Sigmoid colon (tissue), 7 donors: Measurements from ENCODE around the gene ZBTB7C. TPM values are rescaled to one million over a fixed set of nuclear protein-coding genes. Genes with fewer than 3 reads are reported as not detected.

Experiments
- DNase-seq: peaks from one replicate; pipeline ENCODE4 v3.0.0-alpha.2; 2019
- H3K27ac ChIP-seq, 4 donors: fragments of 200-600 bp; sonication (generic); one replicate each; pipeline ENCODE4 v1.5.1; 2016 to 2019; ENCODE audit warnings: mild to moderate bottlenecking in 1 of 4
- H3K27me3 ChIP-seq, 3 donors: fragments of 200-600 bp; sonication (generic); one replicate each; pipeline ENCODE4 v1.5.1; 2019; ENCODE audit warnings: mild to moderate bottlenecking in 1 of 3
- H3K36me3 ChIP-seq, 4 donors: fragments of 200-600 bp; sonication (generic); one replicate each; pipeline ENCODE4 v1.5.1; 2016 to 2019
- H3K4me1 ChIP-seq, 4 donors: fragments of 200-600 bp; sonication (generic); one replicate each; pipeline ENCODE4 v1.5.1; 2017 to 2019
- H3K4me3 ChIP-seq, 4 donors: fragments of 200-600 bp; sonication (generic); one replicate each; pipeline ENCODE4 v1.5.1; 2017 to 2019; ENCODE audit warnings: mild to moderate bottlenecking in 2 of 4, moderate library complexity in 1 of 4
- H3K9me3 ChIP-seq, 4 donors: fragments of 200-600 bp in 3 of 4; sonication (generic) in 3 of 4; one replicate each; pipeline versions ENCODE4 v1.5.1 to v1.6.1; 2013 to 2019
- EP300 ChIP-seq, 4 donors: sonication (generic); formaldehyde crosslinking; IDR thresholded peaks; one replicate each; pipeline ENCODE4 v1.6.1; 2017; ENCODE audit warnings: antibody characterized with exemption in 4 of 4
- POLR2A ChIP-seq, 2 donors: fragments of 450-650 bp; IDR thresholded peaks; one replicate each; pipeline ENCODE4 v1.6.1; 2016; ENCODE audit warnings: antibody characterized with exemption in 2 of 2, mild to moderate bottlenecking in 2 of 2, moderate library complexity in 2 of 2
- POLR2AphosphoS5 ChIP-seq, 4 donors: sonication (generic); formaldehyde crosslinking; IDR thresholded peaks; one replicate each; pipeline ENCODE4 v1.6.1; 2017; ENCODE audit warnings: antibody characterized with exemption in 4 of 4
- WGBS, 2 donors: extraction: QIAGEN DNeasy Blood & Tissue Kit; methylation state at CpG; one replicate each; pipeline ENCODE4 v1.1.7; 2013; 5-methylcytosine and 5-hydroxymethylcytosine counted together
- intact Hi-C: fragments of 100-400 bp; cut with DNase I; formaldehyde crosslinking; loops from one replicate; pipeline ENCODE4 v1.15.1; 2023
- polyA plus RNA-seq, 3 donors: library from polyadenylated mRNA; stranded (reverse); fragments of 200-250 nt; gene quantifications; one replicate each; pipeline ENCODE4 v1.2.3, GENCODE V29; 2013
- total RNA-seq, 4 donors: library from RNA; depleted of rRNA; stranded (reverse); fragments of >200 nt; gene quantifications; one replicate each; pipeline ENCODE4 v1.1.0, GENCODE V29; 2016
- TF ChIP-seq, protein P1 (sequence below), 4 experiments: fragments of 450-650 bp in 3 of 4; fragments of 200-600 bp in 1 of 4; IDR thresholded peaks; one replicate each; pipeline ENCODE4 v1.5.1; 2016 to 2019; ENCODE audit warnings: antibody characterized with exemption in 4 of 4, mild to moderate bottlenecking in 3 of 4, moderate library complexity in 2 of 4
- donor health status: healthy with polysubstance abuse.
- donor health status: Bipolar disorder and iron deficiency.
- donor health status: healthy.

The ZBTB7C gene
- total and polyA plus RNA-seq, 7 donors: 0.41 to 18.6 (median 1.7) TPM

DNA sequence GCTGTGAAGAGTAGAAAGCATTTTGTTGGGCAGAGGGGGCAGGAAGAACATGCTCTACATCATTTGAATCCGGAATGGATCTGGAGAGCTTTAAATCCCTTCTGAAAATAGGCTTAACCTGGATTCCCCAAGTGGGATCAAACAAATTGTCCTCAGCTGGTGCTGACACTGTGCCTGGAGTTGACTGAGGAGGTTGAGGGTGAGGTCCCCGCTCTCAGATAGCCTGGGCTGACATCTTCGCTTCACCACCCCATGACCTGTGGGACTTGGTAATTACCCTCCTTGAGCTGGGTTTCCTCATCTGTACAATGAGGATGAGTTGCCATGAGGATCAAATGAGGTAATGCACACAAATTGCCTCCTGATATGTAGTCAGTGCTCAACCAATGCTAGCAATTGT is 360.9 kb downstream of the ZBTB7C start:
- H3K4me1 ChIP-seq: no peaks in the 10 kb centered on the region
- intact Hi-C loops: no loop called here
- TF ChIP-seq POLR2AphosphoS5 (IDR thresholded peaks at IDR 0.05): no peak
- TF ChIP-seq POLR2A (IDR thresholded peaks at IDR 0.05): no peak
- TF ChIP-seq, protein P1, sequence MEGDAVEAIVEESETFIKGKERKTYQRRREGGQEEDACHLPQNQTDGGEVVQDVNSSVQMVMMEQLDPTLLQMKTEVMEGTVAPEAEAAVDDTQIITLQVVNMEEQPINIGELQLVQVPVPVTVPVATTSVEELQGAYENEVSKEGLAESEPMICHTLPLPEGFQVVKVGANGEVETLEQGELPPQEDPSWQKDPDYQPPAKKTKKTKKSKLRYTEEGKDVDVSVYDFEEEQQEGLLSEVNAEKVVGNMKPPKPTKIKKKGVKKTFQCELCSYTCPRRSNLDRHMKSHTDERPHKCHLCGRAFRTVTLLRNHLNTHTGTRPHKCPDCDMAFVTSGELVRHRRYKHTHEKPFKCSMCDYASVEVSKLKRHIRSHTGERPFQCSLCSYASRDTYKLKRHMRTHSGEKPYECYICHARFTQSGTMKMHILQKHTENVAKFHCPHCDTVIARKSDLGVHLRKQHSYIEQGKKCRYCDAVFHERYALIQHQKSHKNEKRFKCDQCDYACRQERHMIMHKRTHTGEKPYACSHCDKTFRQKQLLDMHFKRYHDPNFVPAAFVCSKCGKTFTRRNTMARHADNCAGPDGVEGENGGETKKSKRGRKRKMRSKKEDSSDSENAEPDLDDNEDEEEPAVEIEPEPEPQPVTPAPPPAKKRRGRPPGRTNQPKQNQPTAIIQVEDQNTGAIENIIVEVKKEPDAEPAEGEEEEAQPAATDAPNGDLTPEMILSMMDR (IDR thresholded peaks at IDR 0.05): no peak
- TF ChIP-seq EP300 (IDR thresholded peaks at IDR 0.05): no peak
- no peaks in the 10 kb centered on the region for H3K9me3 ChIP-seq
- H3K4me3 ChIP-seq: no peak overlapping the region
- H3K27ac ChIP-seq: no peak overlapping the region
- no peaks in the 10 kb centered on the region for H3K27me3 ChIP-seq
- 94 to 97% methylated on average over 3 of the region's 3 CpGs for WGBS, 2 donors
- no peak for DNase-seq
- H3K36me3 ChIP-seq: no peaks in the 10 kb centered on the region

DNA sequence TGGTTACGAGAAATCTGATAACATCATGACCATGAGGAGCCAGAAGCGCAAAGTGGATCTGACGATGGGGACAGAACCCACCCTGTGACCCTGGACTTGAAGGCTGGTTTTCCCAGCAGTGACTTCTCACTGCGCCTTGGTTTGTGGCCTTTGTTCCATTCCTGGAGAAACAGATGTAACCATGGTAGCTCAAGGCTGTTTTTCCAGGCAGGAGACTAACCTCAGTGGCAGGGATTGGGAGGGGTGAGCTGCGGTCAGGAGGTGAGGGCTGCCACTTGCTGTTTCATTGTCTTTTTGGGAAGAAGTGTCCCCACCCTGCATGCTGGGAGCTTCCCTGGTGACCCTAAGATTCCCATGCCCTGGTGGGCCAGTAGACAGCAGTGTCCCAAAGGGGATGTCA is 362.3 kb downstream of the ZBTB7C start:
- TF ChIP-seq POLR2AphosphoS5 (IDR thresholded peaks at IDR 0.05): no peak
- no peak for TF ChIP-seq POLR2A (IDR thresholded peaks at IDR 0.05)
- TF ChIP-seq EP300 (IDR thresholded peaks at IDR 0.05): no peak
- TF ChIP-seq, protein P1 (IDR thresholded peaks at IDR 0.05): no peak
- intact Hi-C loops: no loop called here
- Histone ChIP-seq H3K27ac (no peak overlapping the region), H3K27me3 (no peaks in the 10 kb centered on the region), H3K9me3 (no peaks in the 10 kb centered on the region), H3K4me1 (no peaks in the 10 kb centered on the region), H3K36me3 (no peaks in the 10 kb centered on the region), H3K4me3 (no peak overlapping the region)
- WGBS, 2 donors: 88 to 96% methylated on average over 5 of the region's 5 CpGs
- no peak for DNase-seq

DNA sequence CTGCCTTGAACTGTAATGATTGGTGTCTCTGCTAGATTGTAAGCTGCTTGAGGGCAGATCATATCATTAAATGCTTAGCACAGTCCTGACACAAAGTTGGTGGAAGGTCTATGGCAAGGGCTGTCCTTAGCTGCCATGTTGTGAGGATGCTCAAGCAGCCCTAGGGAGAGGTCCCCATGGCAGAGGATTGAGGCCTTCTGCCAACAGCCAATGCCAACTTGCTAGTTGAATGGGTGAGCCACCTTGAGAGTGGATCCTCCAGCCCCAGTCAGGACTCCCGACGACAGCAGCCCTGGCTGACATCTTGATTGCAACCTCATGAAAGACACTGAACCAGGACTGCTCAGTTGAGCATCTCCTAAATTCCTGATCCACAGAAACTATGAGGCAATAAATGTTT is 363.4 kb downstream of the ZBTB7C start:
- no peak overlapping the region for H3K4me3 ChIP-seq
- H3K4me1 ChIP-seq: no peaks in the 10 kb centered on the region
- peak; percentile 25 for DNase-seq
- 89 to 93% methylated on average over 2 of the region's 2 CpGs for whole genome bisulfite sequencing, 2 donors
- no peak for TF ChIP-seq POLR2A (IDR thresholded peaks at IDR 0.05)
- H3K36me3 ChIP-seq: no peaks in the 10 kb centered on the region
- no peaks in the 10 kb centered on the region for H3K27me3 ChIP-seq
- intact Hi-C loops: no loop called here
- no peaks in the 10 kb centered on the region for H3K9me3 ChIP-seq
- no peak overlapping the region for H3K27ac ChIP-seq

DNA sequence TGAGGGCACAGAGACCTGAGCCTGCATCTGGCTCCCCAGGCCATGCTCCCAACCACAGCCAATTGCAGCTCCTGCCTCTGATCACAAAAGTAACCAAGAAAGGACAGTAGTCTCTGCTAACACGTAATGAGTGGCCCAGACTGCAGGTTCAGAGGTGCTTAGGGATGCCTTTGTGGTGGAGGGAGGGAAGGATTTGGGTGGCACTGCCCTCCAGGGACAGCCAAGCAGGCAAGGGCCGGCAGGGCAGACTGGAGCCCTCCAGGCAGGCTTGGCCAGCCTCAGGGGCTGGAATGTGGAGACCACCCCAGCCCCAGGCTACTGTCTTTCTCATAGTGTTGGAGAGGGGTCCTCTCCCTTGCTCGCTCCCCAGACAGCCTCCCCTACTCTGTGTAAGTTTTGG is 364.2 kb downstream of the ZBTB7C start:
- Histone ChIP-seq H3K36me3 (no peaks in the 10 kb centered on the region), H3K27ac (no peak overlapping the region), H3K27me3 (no peaks in the 10 kb centered on the region), H3K4me3 (no peak overlapping the region), H3K4me1 (no peaks in the 10 kb centered on the region), H3K9me3 (no peaks in the 10 kb centered on the region)
- 90 to 94% methylated on average over 3 of the region's 3 CpGs for whole genome bisulfite sequencing, 2 donors
- intact Hi-C loops: no loop called here
- TF ChIP-seq EP300 (IDR thresholded peaks at IDR 0.05) (no peak), POLR2A (IDR thresholded peaks at IDR 0.05) (no peak), POLR2AphosphoS5 (IDR thresholded peaks at IDR 0.05) (no peak)
- TF ChIP-seq, protein P1 (IDR thresholded peaks at IDR 0.05): no peak
- peak; percentile 34 for DNase-seq

DNA sequence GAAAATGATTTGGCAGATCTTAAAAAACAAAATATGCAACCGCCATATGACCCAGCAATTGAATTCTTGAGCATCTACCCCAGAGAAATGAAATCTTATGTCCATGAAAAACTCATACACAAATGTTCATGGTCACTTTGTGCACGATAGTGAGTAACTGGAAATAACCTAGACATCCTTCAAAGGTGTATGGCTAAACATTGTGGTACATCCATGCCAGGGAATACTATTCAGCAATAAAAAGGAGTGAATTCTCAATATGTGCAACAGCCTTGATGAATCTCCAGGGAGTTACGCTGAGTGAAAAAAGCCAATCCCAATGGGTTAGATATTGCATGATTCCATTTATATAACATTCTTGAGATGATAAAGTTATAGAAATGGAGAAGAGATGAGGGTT is 366.0 kb downstream of the ZBTB7C start:
- Histone ChIP-seq H3K4me1 (no peaks in the 10 kb centered on the region), H3K36me3 (no peaks in the 10 kb centered on the region), H3K4me3 (no peak overlapping the region), H3K27me3 (no peaks in the 10 kb centered on the region), H3K27ac (no peak overlapping the region), H3K9me3 (no peaks in the 10 kb centered on the region)
- intact Hi-C loops: no loop called here
- TF ChIP-seq POLR2AphosphoS5 (IDR thresholded peaks at IDR 0.05) (no peak), EP300 (IDR thresholded peaks at IDR 0.05) (no peak), POLR2A (IDR thresholded peaks at IDR 0.05) (no peak)
- TF ChIP-seq, protein P1 (IDR thresholded peaks at IDR 0.05): no peak
- 81 to 96% methylated on average over 3 of the region's 3 CpGs for WGBS, 2 donors
- DNase-seq: no peak
